Liver (tissue), 9 donors: Measurements from ENCODE around the gene TOMM70. TPM values are rescaled to one million over a fixed set of nuclear protein-coding genes. Genes with fewer than 3 reads are reported as not detected.

ENCODE experiments used
- DNase-seq: peaks from one replicate; pipeline ENCODE4 v3.0.0-alpha.2; 2017; ENCODE audit warnings: low spot score
- H3K27ac ChIP-seq, 2 donors: one replicate each; pipeline ENCODE4 v1.7.0; 2013; ENCODE audit warnings: inconsistent platforms in 2 of 2, low read length in 2 of 2, control low read depth in 1 of 2, low read depth in 1 of 2, mild to moderate bottlenecking in 1 of 2
- H3K27me3 ChIP-seq, 4 donors: one replicate each; pipeline versions ENCODE4 v1.6.1 to v1.7.0; 2013; ENCODE audit warnings: low read length in 3 of 4, inconsistent platforms in 1 of 4, mild to moderate bottlenecking in 1 of 4, moderate library complexity in 1 of 4; ENCODE audit not compliant: control insufficient read depth in 4 of 4, insufficient read depth in 4 of 4
- H3K36me3 ChIP-seq, 4 donors: one replicate each; pipeline versions ENCODE4 v1.6.1 to v1.7.0; 2013; ENCODE audit warnings: low read length in 3 of 4, mild to moderate bottlenecking in 3 of 4, low read depth in 1 of 4, moderate library complexity in 1 of 4; ENCODE audit not compliant: control insufficient read depth in 4 of 4, insufficient read depth in 3 of 4
- H3K4me1 ChIP-seq, 4 donors: one replicate each; pipeline versions ENCODE4 v1.6.1 to v1.7.0; 2013; ENCODE audit warnings: low read length in 3 of 4, mild to moderate bottlenecking in 3 of 4, moderate library complexity in 1 of 4; ENCODE audit not compliant: control insufficient read depth in 4 of 4, insufficient read depth in 4 of 4
- H3K4me3 ChIP-seq, 3 donors: one replicate each; pipeline versions ENCODE4 v1.6.1 to v1.7.0; 2013; ENCODE audit warnings: low read length in 3 of 3, control low read depth in 1 of 3, low read depth in 1 of 3, mild to moderate bottlenecking in 1 of 3
- H3K9ac ChIP-seq, 2 donors: one replicate each; pipeline ENCODE4 v1.7.0; 2013; ENCODE audit warnings: low read length in 2 of 2, mild to moderate bottlenecking in 2 of 2, moderate library complexity in 2 of 2, control low read depth in 1 of 2, low read depth in 1 of 2
- H3K9me3 ChIP-seq, 4 donors: one replicate each; pipeline versions ENCODE4 v1.6.1 to v1.7.0; 2013; ENCODE audit warnings: low read length in 3 of 4; ENCODE audit not compliant: control insufficient read depth in 4 of 4
- EGR1 ChIP-seq, 2 donors: IDR thresholded peaks; 2 replicates each; pipeline ENCODE4 v1.6.1; 2016 to 2018; ENCODE audit warnings: antibody characterized with exemption in 2 of 2, low read depth in 2 of 2
- FOXA1 ChIP-seq: IDR thresholded peaks from 2 replicates; pipeline ENCODE4 v1.6.1; 2016; ENCODE audit warnings: antibody characterized with exemption
- FOXA2 ChIP-seq: IDR thresholded peaks from 2 replicates; pipeline ENCODE4 v1.6.1; 2016; ENCODE audit warnings: antibody characterized with exemption
- GABPA ChIP-seq, 2 donors: IDR thresholded peaks in 1 of 2; conservative IDR thresholded peaks in 1 of 2; 2 replicates each; pipeline ENCODE4 v1.6.1; 2016; ENCODE audit warnings: antibody characterized with exemption in 2 of 2, mild to moderate bottlenecking in 1 of 2, moderate library complexity in 1 of 2
- HNF4A ChIP-seq, 2 donors: conservative IDR thresholded peaks; 2 replicates each; pipeline ENCODE4 v1.6.1; 2016; ENCODE audit warnings: antibody characterized with exemption in 2 of 2, mild to moderate bottlenecking in 2 of 2
- HNF4G ChIP-seq: IDR thresholded peaks from 2 replicates; pipeline ENCODE4 v1.6.1; 2016; ENCODE audit warnings: antibody characterized with exemption
- JUND ChIP-seq, 2 donors: IDR thresholded peaks; 2 replicates each; pipeline ENCODE4 v1.6.1; 2016; ENCODE audit warnings: antibody characterized with exemption in 2 of 2
- NR2F2 ChIP-seq: IDR thresholded peaks from 2 replicates; pipeline ENCODE4 v1.6.1; 2016; ENCODE audit warnings: antibody characterized with exemption
- RAD21 ChIP-seq, 2 donors: IDR thresholded peaks; 2 replicates each; pipeline ENCODE4 v1.6.1; 2016; ENCODE audit warnings: antibody characterized with exemption in 2 of 2, mild to moderate bottlenecking in 2 of 2
- RXRA ChIP-seq, 2 donors: IDR thresholded peaks; 2 replicates each; pipeline ENCODE4 v1.6.1; 2017 to 2018; ENCODE audit warnings: antibody characterized with exemption in 2 of 2, mild to moderate bottlenecking in 1 of 2
- SP1 ChIP-seq: IDR thresholded peaks from 2 replicates; pipeline ENCODE4 v1.6.1; 2018; ENCODE audit warnings: antibody characterized with exemption, mild to moderate bottlenecking
- TAF1 ChIP-seq: conservative IDR thresholded peaks from 2 replicates; pipeline ENCODE4 v1.6.1; 2016; ENCODE audit warnings: antibody characterized with exemption, mild to moderate bottlenecking
- YY1 ChIP-seq: IDR thresholded peaks from 2 replicates; pipeline ENCODE4 v1.6.1; 2016; ENCODE audit warnings: antibody characterized with exemption, mild to moderate bottlenecking
- WGBS: extraction: QIAGEN DNeasy Blood & Tissue Kit; methylation state at CpG from one replicate; pipeline ENCODE4 v1.1.7; 2013; 5-methylcytosine and 5-hydroxymethylcytosine counted together
- polyA plus RNA-seq, 2 donors: library from polyadenylated mRNA; stranded (reverse) in 1 of 2; unstranded in 1 of 2; fragments of 200-250 nt in 1 of 2; fragments of >200 nt in 1 of 2; fragmentation: Nextera tagmentation in 1 of 2; extraction: Ambion mirVana in 1 of 2; gene quantifications; one replicate each; pipeline versions ENCODE4 v1.2.1 to v1.2.3, GENCODE V29; 2013 to 2015
- total RNA-seq, 2 donors: library from RNA; depleted of rRNA; stranded (reverse); fragments of >200 nt; gene quantifications; one replicate each; pipeline ENCODE4 v1.2.3, GENCODE V29; 2014
- TF ChIP-seq, protein P1 (sequence below): IDR thresholded peaks from 2 replicates; pipeline ENCODE4 v1.6.1; 2016; ENCODE audit warnings: antibody characterized with exemption
- TF ChIP-seq, protein P2 (sequence below): IDR thresholded peaks from 2 replicates; pipeline ENCODE4 v1.6.1; 2016; ENCODE audit warnings: antibody characterized with exemption
- TF ChIP-seq, protein P3 (sequence below): IDR thresholded peaks from 2 replicates; pipeline ENCODE4 v1.6.1; 2016; ENCODE audit warnings: antibody characterized with exemption
- TF ChIP-seq, protein P4 (sequence below): fragments of 150-350 bp; IDR thresholded peaks from 2 replicates; pipeline ENCODE4 v1.5.1; 2017; ENCODE audit warnings: improper control_type of control experiment, low read depth, low read length; ENCODE audit not compliant: missing input control
- TF ChIP-seq, protein P5 (sequence below): IDR thresholded peaks from 2 replicates; pipeline ENCODE4 v1.6.1; 2016; ENCODE audit warnings: antibody characterized with exemption, mild to moderate bottlenecking
- donor health status: healthy.
- donor health status: healthy.
- donor health status: healthy.
- donor health status: healthy.
- donor health status: healthy.

The TOMM70 gene
- total RNA-seq: 10 to 100 TPM; 39.5 to 55.8 TPM
- polyA plus RNA-seq: 10 to 100 TPM; 16.7 to 25.7 TPM

DNA sequence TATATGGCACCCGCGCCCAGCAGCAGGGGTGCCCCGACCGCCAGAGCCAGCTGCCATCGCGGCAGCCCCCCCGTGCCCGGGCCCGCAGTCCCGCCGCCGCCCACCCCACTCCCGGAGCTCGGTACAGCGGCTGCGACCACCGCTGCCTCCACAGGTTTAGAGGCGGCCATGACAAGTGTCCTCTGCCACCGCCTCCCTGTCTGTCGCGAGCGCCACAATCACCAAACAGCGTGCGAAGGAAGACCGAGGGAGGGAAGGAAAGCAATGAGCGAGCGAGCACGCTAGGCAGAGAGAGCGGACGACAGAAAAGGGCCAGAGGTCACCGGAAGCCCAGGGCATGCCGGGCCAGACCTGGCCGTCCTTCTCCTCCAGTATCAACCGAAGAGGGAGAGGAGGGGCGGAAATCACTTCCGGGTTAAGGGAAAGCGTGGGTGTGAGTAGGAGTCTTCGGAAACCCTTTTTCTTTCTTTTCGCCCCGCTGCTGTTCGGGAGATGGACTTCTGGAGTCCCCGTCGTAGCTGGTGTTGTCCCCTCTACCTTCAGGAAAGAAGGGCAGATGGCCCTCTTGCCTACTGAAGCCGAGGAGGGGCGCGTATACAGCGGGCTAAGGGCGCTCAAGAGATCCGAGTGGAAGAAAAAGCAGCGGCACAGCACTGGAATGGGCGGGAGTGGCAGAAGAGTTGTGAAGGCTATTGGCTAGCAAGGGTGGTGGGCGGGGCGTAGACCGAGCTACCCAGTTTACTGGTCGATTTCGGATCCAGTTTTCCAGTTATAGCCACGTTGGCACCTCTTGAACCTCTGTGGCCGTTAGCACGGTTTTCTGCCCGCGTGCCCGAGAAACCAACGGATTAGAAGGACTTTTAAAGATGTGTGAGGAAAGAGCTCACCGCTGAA is at the start of gene TOMM70, which contains the start of gene LNP1:
TOMM70 (minus strand) TSS at position 310 of the 894 bp plus-strand sequence; CDS start at position 170, 140 bp downstream.
LNP1 (plus strand) TSS at position 760 of the 894 bp plus-strand sequence. CDS start 28,191 bp downstream, outside the sequence.
- peak; percentile 92 for TF ChIP-seq YY1
- peak; percentile 78 for TF ChIP-seq SP1
- peak; percentile 15 to 46 for TF ChIP-seq RAD21 (IDR thresholded peaks at IDR 0.05)
- TF ChIP-seq HNF4G: no peak
- TF ChIP-seq EGR1 (IDR thresholded peaks at IDR 0.05; ENCODE audit: low read depth in 2 of 2): peak; percentile 100
- peak; percentile 79 to 85 for TF ChIP-seq RXRA (IDR thresholded peaks at IDR 0.05)
- TF ChIP-seq NR2F2: peak; percentile 98
- TF ChIP-seq FOXA1: peak; percentile 24
- TF ChIP-seq, protein P1, sequence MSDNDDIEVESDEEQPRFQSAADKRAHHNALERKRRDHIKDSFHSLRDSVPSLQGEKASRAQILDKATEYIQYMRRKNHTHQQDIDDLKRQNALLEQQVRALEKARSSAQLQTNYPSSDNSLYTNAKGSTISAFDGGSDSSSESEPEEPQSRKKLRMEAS: peak; percentile 87
- TF ChIP-seq GABPA (IDR thresholded peaks at IDR 0.05 in 1 of 2, conservative IDR thresholded peaks at IDR 0.05 in 1 of 2): peak; percentile 95 to 99
- TF ChIP-seq, protein P2, sequence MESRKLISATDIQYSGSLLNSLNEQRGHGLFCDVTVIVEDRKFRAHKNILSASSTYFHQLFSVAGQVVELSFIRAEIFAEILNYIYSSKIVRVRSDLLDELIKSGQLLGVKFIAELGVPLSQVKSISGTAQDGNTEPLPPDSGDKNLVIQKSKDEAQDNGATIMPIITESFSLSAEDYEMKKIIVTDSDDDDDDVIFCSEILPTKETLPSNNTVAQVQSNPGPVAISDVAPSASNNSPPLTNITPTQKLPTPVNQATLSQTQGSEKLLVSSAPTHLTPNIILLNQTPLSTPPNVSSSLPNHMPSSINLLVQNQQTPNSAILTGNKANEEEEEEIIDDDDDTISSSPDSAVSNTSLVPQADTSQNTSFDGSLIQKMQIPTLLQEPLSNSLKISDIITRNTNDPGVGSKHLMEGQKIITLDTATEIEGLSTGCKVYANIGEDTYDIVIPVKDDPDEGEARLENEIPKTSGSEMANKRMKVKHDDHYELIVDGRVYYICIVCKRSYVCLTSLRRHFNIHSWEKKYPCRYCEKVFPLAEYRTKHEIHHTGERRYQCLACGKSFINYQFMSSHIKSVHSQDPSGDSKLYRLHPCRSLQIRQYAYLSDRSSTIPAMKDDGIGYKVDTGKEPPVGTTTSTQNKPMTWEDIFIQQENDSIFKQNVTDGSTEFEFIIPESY: peak; percentile 43
- peak in 1 of 2 donors; percentile 29 for TF ChIP-seq JUND (IDR thresholded peaks at IDR 0.05)
- TF ChIP-seq, protein P3, sequence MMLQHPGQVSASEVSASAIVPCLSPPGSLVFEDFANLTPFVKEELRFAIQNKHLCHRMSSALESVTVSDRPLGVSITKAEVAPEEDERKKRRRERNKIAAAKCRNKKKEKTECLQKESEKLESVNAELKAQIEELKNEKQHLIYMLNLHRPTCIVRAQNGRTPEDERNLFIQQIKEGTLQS: no peak
- TF ChIP-seq, protein P4, sequence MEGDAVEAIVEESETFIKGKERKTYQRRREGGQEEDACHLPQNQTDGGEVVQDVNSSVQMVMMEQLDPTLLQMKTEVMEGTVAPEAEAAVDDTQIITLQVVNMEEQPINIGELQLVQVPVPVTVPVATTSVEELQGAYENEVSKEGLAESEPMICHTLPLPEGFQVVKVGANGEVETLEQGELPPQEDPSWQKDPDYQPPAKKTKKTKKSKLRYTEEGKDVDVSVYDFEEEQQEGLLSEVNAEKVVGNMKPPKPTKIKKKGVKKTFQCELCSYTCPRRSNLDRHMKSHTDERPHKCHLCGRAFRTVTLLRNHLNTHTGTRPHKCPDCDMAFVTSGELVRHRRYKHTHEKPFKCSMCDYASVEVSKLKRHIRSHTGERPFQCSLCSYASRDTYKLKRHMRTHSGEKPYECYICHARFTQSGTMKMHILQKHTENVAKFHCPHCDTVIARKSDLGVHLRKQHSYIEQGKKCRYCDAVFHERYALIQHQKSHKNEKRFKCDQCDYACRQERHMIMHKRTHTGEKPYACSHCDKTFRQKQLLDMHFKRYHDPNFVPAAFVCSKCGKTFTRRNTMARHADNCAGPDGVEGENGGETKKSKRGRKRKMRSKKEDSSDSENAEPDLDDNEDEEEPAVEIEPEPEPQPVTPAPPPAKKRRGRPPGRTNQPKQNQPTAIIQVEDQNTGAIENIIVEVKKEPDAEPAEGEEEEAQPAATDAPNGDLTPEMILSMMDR: no peak
- TF ChIP-seq FOXA2: peak; percentile 4
- TF ChIP-seq TAF1: peak; percentile 99
- TF ChIP-seq HNF4A (conservative IDR thresholded peaks at IDR 0.05): peak; percentile 50 to 52
- TF ChIP-seq, protein P5, sequence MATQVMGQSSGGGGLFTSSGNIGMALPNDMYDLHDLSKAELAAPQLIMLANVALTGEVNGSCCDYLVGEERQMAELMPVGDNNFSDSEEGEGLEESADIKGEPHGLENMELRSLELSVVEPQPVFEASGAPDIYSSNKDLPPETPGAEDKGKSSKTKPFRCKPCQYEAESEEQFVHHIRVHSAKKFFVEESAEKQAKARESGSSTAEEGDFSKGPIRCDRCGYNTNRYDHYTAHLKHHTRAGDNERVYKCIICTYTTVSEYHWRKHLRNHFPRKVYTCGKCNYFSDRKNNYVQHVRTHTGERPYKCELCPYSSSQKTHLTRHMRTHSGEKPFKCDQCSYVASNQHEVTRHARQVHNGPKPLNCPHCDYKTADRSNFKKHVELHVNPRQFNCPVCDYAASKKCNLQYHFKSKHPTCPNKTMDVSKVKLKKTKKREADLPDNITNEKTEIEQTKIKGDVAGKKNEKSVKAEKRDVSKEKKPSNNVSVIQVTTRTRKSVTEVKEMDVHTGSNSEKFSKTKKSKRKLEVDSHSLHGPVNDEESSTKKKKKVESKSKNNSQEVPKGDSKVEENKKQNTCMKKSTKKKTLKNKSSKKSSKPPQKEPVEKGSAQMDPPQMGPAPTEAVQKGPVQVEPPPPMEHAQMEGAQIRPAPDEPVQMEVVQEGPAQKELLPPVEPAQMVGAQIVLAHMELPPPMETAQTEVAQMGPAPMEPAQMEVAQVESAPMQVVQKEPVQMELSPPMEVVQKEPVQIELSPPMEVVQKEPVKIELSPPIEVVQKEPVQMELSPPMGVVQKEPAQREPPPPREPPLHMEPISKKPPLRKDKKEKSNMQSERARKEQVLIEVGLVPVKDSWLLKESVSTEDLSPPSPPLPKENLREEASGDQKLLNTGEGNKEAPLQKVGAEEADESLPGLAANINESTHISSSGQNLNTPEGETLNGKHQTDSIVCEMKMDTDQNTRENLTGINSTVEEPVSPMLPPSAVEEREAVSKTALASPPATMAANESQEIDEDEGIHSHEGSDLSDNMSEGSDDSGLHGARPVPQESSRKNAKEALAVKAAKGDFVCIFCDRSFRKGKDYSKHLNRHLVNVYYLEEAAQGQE: peak; percentile 93
- WGBS: under 1% methylated on average over 64 of the region's 64 CpGs
- peak; percentile 97 for DNase-seq
- peak within 1 kb of the TSS; percentile 79 to 93 for H3K9ac ChIP-seq
- H3K36me3 ChIP-seq: no peaks in the 10 kb centered on the region
- H3K9me3 ChIP-seq: no peaks in the 10 kb centered on the region
- H3K4me3 ChIP-seq: peak within 1 kb of the TSS; percentile 78 to 94 (median 83)
- H3K27me3 ChIP-seq: no peaks in the 10 kb centered on the region
- H3K4me1 ChIP-seq: peaks cover 2 to 43% (median 33%) of the 10 kb centered on the region in 4 donors
- H3K27ac ChIP-seq: peak within 1 kb of the TSS; percentile 78 to 93
